ENCODE results near the gene QTRT2. TPM values are rescaled to one million over a fixed set of nuclear protein-coding genes. Genes with fewer than 3 reads are reported as not detected.

Gene QTRT2
- total RNA-seq, 1 donor from 2014 or later = 16.2 TPM

GRCh38 chr3:114120211-114120610, 63.7 kb downstream of the QTRT2 start:
- Mint-ChIP-seq H3K27ac (ENCODE audit: unreplicated experiment) (no peak overlapping the region), H3K36me3 (ENCODE audit: unreplicated experiment) (no peaks in the 10 kb centered on the region), H3K4me1 (ENCODE audit: low read depth, unreplicated experiment) (no peaks in the 10 kb centered on the region), H3K27me3 (ENCODE audit: unreplicated experiment) (no peaks in the 10 kb centered on the region), H3K9me3 (ENCODE audit: unreplicated experiment) (no peaks in the 10 kb centered on the region), H3K4me3 (ENCODE audit: unreplicated experiment) (no peak overlapping the region)
- no peak for TF ChIP-seq CTCF (IDR thresholded peaks at IDR 0.05; ENCODE audit: partially characterized antibody, unreplicated experiment)
- no peak for DNase-seq

DNA sequence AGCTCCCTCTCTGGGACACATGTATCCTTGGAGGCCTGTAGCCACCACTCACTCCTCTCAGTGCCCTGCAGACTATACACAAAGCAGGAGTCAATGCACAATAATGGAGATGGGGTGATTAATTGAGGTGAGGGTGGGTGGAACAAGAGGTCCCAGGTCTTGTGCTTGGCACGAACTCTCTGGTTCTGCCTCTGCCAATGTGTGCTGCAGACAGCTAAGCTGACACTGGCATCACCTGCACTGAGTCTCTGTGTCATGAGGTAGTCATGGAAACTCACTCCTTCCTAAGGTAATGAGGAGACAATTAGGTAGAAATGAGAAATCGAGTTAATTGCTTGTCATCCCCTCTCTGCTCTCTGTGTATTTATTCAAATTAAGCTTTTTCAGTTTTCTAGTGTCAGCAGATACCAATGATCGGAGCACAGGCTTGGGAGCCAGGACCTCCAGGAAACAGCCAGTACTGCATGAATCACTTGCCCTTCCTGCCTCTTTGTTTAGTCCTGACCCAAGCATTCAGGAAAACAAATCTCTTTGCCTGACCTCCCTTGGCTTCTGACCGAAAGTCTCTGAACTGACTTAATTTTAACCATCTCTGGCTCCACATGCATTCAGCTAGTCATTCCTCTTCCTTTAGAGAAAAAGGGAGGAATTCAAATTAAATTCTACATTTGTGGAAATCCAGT, 65.6 kb downstream of the QTRT2 start:
- H3K4me1 Mint-ChIP-seq (ENCODE audit: low read depth, unreplicated experiment) = no peaks in the 10 kb centered on the region
- no peaks in the 10 kb centered on the region for H3K36me3 Mint-ChIP-seq (ENCODE audit: unreplicated experiment)
- no peak overlapping the region for H3K27ac Mint-ChIP-seq (ENCODE audit: unreplicated experiment)
- H3K27me3 Mint-ChIP-seq (ENCODE audit: unreplicated experiment) = no peaks in the 10 kb centered on the region
- H3K4me3 Mint-ChIP-seq (ENCODE audit: unreplicated experiment) = no peak overlapping the region
- no peak for DNase-seq
- TF ChIP-seq CTCF (IDR thresholded peaks at IDR 0.05; ENCODE audit: partially characterized antibody, unreplicated experiment) = no peak
- H3K9me3 Mint-ChIP-seq (ENCODE audit: unreplicated experiment) = no peaks in the 10 kb centered on the region

GRCh38 chr3:114126461-114126860, 69.9 kb downstream of the QTRT2 start:
- no peak for TF ChIP-seq CTCF (IDR thresholded peaks at IDR 0.05; ENCODE audit: partially characterized antibody, unreplicated experiment)
- Mint-ChIP-seq H3K27ac (ENCODE audit: unreplicated experiment) (no peak overlapping the region), H3K4me1 (ENCODE audit: low read depth, unreplicated experiment) (no peaks in the 10 kb centered on the region), H3K27me3 (ENCODE audit: unreplicated experiment) (no peaks in the 10 kb centered on the region), H3K9me3 (ENCODE audit: unreplicated experiment) (no peaks in the 10 kb centered on the region), H3K36me3 (ENCODE audit: unreplicated experiment) (no peaks in the 10 kb centered on the region), H3K4me3 (ENCODE audit: unreplicated experiment) (no peak overlapping the region)
- DNase-seq = no peak

DNA sequence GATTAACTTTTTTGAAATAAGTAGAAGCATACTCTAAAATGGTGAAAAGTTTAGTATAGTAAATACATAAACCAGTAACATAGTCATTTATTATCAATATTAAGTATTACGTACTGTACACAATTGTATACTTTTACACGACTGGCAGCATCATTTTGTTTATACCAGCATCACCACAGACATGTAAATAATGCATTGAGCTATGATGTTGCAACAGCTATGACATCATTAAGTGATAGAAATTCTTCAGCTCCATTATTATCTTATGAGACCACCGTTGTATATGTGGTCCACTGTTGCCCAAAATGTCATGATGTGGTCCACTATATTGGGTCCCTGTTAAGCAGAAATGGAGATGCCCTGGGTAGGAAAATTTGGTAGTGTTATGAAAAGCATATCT, 71.0 kb downstream of the QTRT2 start:
- Mint-ChIP-seq H3K4me3 (ENCODE audit: unreplicated experiment) (no peak overlapping the region), H3K36me3 (ENCODE audit: unreplicated experiment) (no peaks in the 10 kb centered on the region), H3K9me3 (ENCODE audit: unreplicated experiment) (no peaks in the 10 kb centered on the region), H3K4me1 (ENCODE audit: low read depth, unreplicated experiment) (no peaks in the 10 kb centered on the region), H3K27me3 (ENCODE audit: unreplicated experiment) (peaks cover 3% of the 10 kb centered on the region), H3K27ac (ENCODE audit: unreplicated experiment) (no peak overlapping the region)
- TF ChIP-seq CTCF (IDR thresholded peaks at IDR 0.05; ENCODE audit: partially characterized antibody, unreplicated experiment) = no peak
- DNase-seq = no peak

DNA sequence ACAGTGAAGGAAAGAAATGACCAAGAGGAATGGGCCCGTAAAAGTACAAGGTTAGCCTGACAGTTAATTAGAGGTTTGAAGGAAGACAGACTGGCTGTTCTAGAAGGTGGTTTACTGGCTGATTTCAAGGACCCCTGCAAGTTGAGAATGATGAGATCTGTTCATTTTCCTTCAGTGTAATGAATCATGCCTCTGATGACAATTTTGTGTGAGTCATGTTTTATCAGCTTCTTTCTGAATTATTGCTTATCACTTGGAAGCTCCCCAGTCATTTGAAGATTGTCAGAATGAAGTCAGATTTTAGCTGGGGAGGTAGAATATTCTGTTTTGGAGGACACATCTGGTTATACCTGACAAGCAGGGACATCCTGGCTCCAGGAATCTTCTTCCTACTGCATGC, 71.7 kb downstream of the QTRT2 start:
- no peak for TF ChIP-seq CTCF (IDR thresholded peaks at IDR 0.05; ENCODE audit: partially characterized antibody, unreplicated experiment)
- Mint-ChIP-seq H3K9me3 (ENCODE audit: unreplicated experiment) (no peaks in the 10 kb centered on the region), H3K27me3 (ENCODE audit: unreplicated experiment) (peaks cover 3% of the 10 kb centered on the region), H3K27ac (ENCODE audit: unreplicated experiment) (no peak overlapping the region), H3K4me3 (ENCODE audit: unreplicated experiment) (no peak overlapping the region), H3K36me3 (ENCODE audit: unreplicated experiment) (no peaks in the 10 kb centered on the region), H3K4me1 (ENCODE audit: low read depth, unreplicated experiment) (no peaks in the 10 kb centered on the region)
- DNase-seq = no peak

All from glutamatergic neuron (in vitro differentiated cells).